GM15510 (cell line): ENCODE results near the gene HSPBP1.

Experiments used
- POLR2A ChIP-seq: IDR thresholded peaks from 3 replicates; pipeline ENCODE4 v1.6.1; 2011; ENCODE audit warnings: borderline replicate concordance; ENCODE audit not compliant: insufficient read length; ENCODE audit errors: extremely low read depth

HSPBP1 gene

GRCh38 chr19:55310498-55310897 is 30.6 kb upstream of the HSPBP1 start:
- TF ChIP-seq POLR2A: no peak

GRCh38 chr19:55309448-55309847 is 29.5 kb upstream of the HSPBP1 start:
- TF ChIP-seq POLR2A: no peak

- TF ChIP-seq POLR2A: no peak
Observed at GRCh38 chr19:55308281-55308680, 28.4 kb upstream of the HSPBP1 start.

GRCh38 chr19:55306712-55307111 is 26.8 kb upstream of the HSPBP1 start:
- no peak for TF ChIP-seq POLR2A

- TF ChIP-seq POLR2A: no peak
Observed at GRCh38 chr19:55305983-55306562, 26.2 kb upstream of the HSPBP1 start.

- no peak for TF ChIP-seq POLR2A
Observed at GRCh38 chr19:55305491-55305890, 25.6 kb upstream of the HSPBP1 start.

GRCh38 chr19:55304980-55305379 is 25.1 kb upstream of the HSPBP1 start:
- TF ChIP-seq POLR2A: no peak

GRCh38 chr19:55304279-55304978 is 24.5 kb upstream of the HSPBP1 start:
- TF ChIP-seq POLR2A: no peak

GRCh38 chr19:55303477-55303876 is 23.6 kb upstream of the HSPBP1 start:
- no peak for TF ChIP-seq POLR2A

GRCh38 chr19:55302318-55302703 is 22.4 kb upstream of the HSPBP1 start:
- no peak for TF ChIP-seq POLR2A

- peak; percentile 22 for TF ChIP-seq POLR2A
Observed at GRCh38 chr19:55301459-55302317, 21.8 kb upstream of the HSPBP1 start.

- TF ChIP-seq POLR2A: no peak
Observed at GRCh38 chr19:55300886-55301458, 21.1 kb upstream of the HSPBP1 start.

GRCh38 chr19:55299991-55300390 is 20.1 kb upstream of the HSPBP1 start:
- TF ChIP-seq POLR2A: no peak

GRCh38 chr19:55297267-55297666 is 17.4 kb upstream of the HSPBP1 start:
- TF ChIP-seq POLR2A: no peak

GRCh38 chr19:55289117-55289796 is 9.3 kb upstream of the HSPBP1 start:
- no peak for TF ChIP-seq POLR2A
